CD4-positive, CD25-positive, alpha-beta regulatory T cell (primary cell): ENCODE measurements around the gene MAN1A1. TPM values are rescaled to one million over a fixed set of nuclear protein-coding genes. Genes with fewer than 3 reads are reported as not detected.
"Not testable (repeated sequence)": the region's sequence is repeated elsewhere in the genome, so short reads cannot be mapped to it uniquely, and the experiment has no call there.

Experiments used
- ATAC-seq, 2 donors: fragments of 150-1000 bp; cut with Tn5 transposase; one replicate each; pipeline ENCODE4 v1.10.0; 2021; ENCODE audit warnings: low read depth in 2 of 2, moderate number of reproducible peaks in 2 of 2, moderate library complexity in 1 of 2
- DNase-seq, 3 donors: peaks; one replicate each; pipeline versions ENCODE4 v3.0.0 to v3.0.0-alpha.2; 2012 to 2022; ENCODE audit warnings: mixed read lengths in 1 of 3
- H3K27ac ChIP-seq: one replicate; pipeline ENCODE4 v1.7.0; 2013; ENCODE audit warnings: mild to moderate bottlenecking, low read length; ENCODE audit not compliant: insufficient read depth, poor library complexity, severe bottlenecking
- H3K27me3 ChIP-seq: one replicate; pipeline ENCODE4 v1.7.0; 2013; ENCODE audit warnings: low read length; ENCODE audit not compliant: control insufficient read depth, insufficient read depth
- H3K36me3 ChIP-seq: one replicate; pipeline ENCODE4 v1.7.0; 2013; ENCODE audit warnings: mild to moderate bottlenecking, low read length, moderate library complexity; ENCODE audit not compliant: control insufficient read depth, insufficient read depth
- H3K4me1 ChIP-seq: 2 replicates; pipeline ENCODE4 v1.7.0; 2013; ENCODE audit warnings: mild to moderate bottlenecking, low read length; ENCODE audit not compliant: insufficient read depth, control insufficient read depth, poor library complexity, severe bottlenecking
- H3K4me3 ChIP-seq: one replicate; pipeline ENCODE4 v1.7.0; 2013; ENCODE audit warnings: low read depth, mild to moderate bottlenecking, low read length, moderate library complexity
- H3K9me3 ChIP-seq, 2 experiments: 1 replicate in 1 of 2; 2 replicates in 1 of 2; pipeline ENCODE4 v1.7.0; 2013; ENCODE audit warnings: low read length in 2 of 2, mild to moderate bottlenecking in 1 of 2, moderate library complexity in 1 of 2; ENCODE audit not compliant: control insufficient read depth in 2 of 2
- H3K27ac Mint-ChIP-seq, 3 donors: one replicate each; pipeline ENCODE4 v1.8.0; 2020 to 2022; ENCODE audit warnings: mild to moderate bottlenecking in 3 of 3, mixed read lengths in 3 of 3, moderate library complexity in 2 of 3
- H3K27me3 Mint-ChIP-seq: one replicate; pipeline ENCODE4 v1.8.0; 2022; ENCODE audit warnings: mild to moderate bottlenecking, mixed read lengths
- H3K36me3 Mint-ChIP-seq: one replicate; pipeline ENCODE4 v1.8.0; 2020; ENCODE audit warnings: mixed read lengths
- H3K4me1 Mint-ChIP-seq, 4 donors: one replicate each; pipeline ENCODE4 v1.8.0; 2020 to 2022; ENCODE audit warnings: mixed read lengths in 4 of 4, mild to moderate bottlenecking in 1 of 4
- H3K4me3 Mint-ChIP-seq, 4 donors: one replicate each; pipeline ENCODE4 v1.8.0; 2020 to 2022; ENCODE audit warnings: mild to moderate bottlenecking in 4 of 4, mixed read lengths in 4 of 4, moderate library complexity in 3 of 4
- H3K9me3 Mint-ChIP-seq, 7 donors: one replicate each; pipeline ENCODE4 v1.8.0; 2020 to 2022; ENCODE audit warnings: mixed read lengths in 7 of 7, mild to moderate bottlenecking in 3 of 7, moderate library complexity in 2 of 7
- polyA plus RNA-seq, 4 donors: library from polyadenylated mRNA; unstranded; fragments of 300-500 nt; fragmentation: Illumina TruSeq; gene quantifications; one replicate each; pipeline ENCODE4 v1.2.3, GENCODE V29; 2021
- total RNA-seq: library from RNA; stranded (reverse); gene quantifications from one replicate; pipeline ENCODE4 v1.2.3, GENCODE V29; 2022

MAN1A1 gene
- total and polyA plus RNA-seq, 5 donors from 2014 or later: 10.7 to 20.6 (median 13.6) TPM

DNA sequence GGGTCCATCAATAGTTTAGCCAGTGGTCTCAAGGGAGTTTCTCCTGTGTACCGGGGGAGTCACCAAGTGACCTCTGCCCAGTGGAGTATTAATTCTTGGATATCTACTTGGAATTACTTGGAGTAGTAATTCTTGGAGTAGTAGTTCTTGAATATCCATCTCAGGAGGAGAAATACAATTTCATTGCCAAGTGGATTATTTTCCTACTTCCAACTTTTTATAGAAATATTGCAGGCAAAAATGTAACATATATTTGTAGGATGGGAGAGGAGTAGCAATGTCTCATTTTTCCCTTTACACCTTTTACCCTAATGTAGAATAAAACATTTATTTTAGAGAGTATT is 179.5 kb downstream of the MAN1A1 start:
- H3K36me3 ChIP-seq: no peaks in the 10 kb centered on the region
- no peaks in the 10 kb centered on the region for H3K9me3 ChIP-seq
- Mint-ChIP-seq H3K9me3 (no peaks in the 10 kb centered on the region), H3K4me3 (no peak overlapping the region), H3K27me3 (peaks cover 17% of the 10 kb centered on the region), H3K27ac (no peak overlapping the region), H3K4me1 (no peaks in the 10 kb centered on the region), H3K36me3 (no peaks in the 10 kb centered on the region)
- peaks cover 2% of the 10 kb centered on the region for H3K27me3 ChIP-seq
- ATAC-seq: no peak
- H3K4me1 ChIP-seq: no peaks in the 10 kb centered on the region
- no peak overlapping the region for H3K27ac ChIP-seq
- no peak for DNase-seq
- H3K4me3 ChIP-seq: no peak overlapping the region

DNA sequence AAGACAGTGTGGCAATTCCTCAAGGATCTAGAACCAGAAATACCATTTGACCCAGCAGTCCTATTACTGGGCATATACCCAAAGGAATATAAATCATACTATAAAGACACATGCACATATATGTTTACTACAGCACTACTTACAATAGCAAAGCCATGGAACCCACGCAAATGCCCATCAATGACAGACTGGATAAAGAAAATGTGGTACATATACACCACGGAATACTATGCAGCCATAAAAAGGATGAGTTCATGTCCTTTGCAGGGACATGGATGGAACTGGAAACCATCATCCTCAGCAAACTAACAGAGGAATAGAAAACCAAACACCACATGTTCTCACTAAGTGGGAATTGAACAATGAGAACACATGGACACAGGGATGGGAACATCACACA is 180.2 kb downstream of the MAN1A1 start:
- not testable (repeated sequence) for H3K27me3 ChIP-seq, H3K36me3 Mint-ChIP-seq, H3K4me1 Mint-ChIP-seq, H3K27ac Mint-ChIP-seq, H3K4me1 ChIP-seq, H3K36me3 ChIP-seq, H3K9me3 Mint-ChIP-seq, H3K9me3 ChIP-seq, ATAC-seq, H3K27ac ChIP-seq, H3K4me3 ChIP-seq, DNase-seq, H3K4me3 Mint-ChIP-seq
- peaks cover 17% of the 10 kb centered on the region for H3K27me3 Mint-ChIP-seq

DNA sequence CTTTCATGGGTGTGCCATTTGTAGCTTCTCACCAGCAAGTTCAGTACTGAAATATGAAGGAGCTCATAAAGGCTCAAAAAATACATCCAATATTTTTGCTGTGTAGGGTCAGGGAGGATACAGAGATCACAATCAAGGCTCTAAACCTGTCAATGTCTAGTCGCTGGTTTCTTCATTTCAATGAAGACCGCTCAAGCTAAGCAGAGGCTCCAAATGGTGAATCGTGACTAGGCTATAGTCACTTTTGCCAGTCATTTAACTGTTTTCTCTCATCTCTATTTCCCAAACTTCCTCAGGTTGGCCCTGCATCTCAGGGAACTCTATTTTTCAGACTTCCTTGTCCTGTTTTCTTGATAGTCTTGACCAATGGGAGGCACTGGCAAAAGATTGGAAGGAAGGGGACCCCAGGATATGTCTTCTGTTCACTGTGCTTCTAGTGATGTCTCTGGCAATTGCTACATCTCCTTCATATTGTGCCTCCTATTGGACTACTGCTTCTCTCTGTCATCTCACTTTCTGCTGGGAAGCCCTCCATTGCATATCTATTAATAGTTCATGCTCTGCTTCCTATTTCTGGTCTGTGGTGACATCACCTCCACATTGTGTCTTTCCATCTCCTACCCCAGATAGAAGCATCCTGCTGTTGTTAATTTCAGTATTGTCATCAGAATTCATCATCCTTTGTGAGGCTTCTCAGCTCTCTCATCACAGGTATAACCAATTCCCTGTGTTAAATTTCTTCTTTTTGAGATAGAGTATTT is 183.4 kb downstream of the MAN1A1 start:
- Histone ChIP-seq H3K4me3 (no peak overlapping the region), H3K9me3 (no peaks in the 10 kb centered on the region), H3K27ac (no peak overlapping the region), H3K4me1 (no peaks in the 10 kb centered on the region), H3K36me3 (no peaks in the 10 kb centered on the region), H3K27me3 (peaks cover 9% of the 10 kb centered on the region)
- no peak for ATAC-seq
- H3K27ac Mint-ChIP-seq: no peak overlapping the region
- H3K4me3 Mint-ChIP-seq: no peak overlapping the region
- DNase-seq: no peak
- H3K36me3 Mint-ChIP-seq: no peaks in the 10 kb centered on the region
- H3K4me1 Mint-ChIP-seq: no peaks in the 10 kb centered on the region
- H3K9me3 Mint-ChIP-seq: peaks cover 0 to 1% (median 0%) of the 10 kb centered on the region in 7 donors
- H3K27me3 Mint-ChIP-seq: peaks cover 23% of the 10 kb centered on the region

DNA sequence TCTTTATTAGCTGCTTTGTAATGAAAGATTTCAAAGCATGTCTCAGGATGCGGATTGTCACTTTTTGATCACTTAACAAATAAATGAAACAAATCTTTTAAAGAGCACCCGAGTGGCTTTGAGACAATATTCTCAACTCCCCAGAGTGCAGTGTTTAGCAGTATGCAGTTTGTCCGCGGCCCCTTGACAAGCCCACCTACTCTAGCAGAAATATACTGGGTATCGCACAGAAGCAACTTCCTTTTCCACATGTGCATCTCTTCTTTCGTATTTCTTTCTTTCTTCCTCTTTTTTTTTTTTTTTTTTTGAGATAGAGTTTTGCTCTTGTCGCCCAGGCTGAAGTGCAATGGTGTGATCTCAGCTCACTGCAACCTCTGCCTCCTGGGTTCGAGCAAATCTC is 186.6 kb downstream of the MAN1A1 start:
- peaks cover 28% of the 10 kb centered on the region for H3K27me3 Mint-ChIP-seq
- no peaks in the 10 kb centered on the region for H3K36me3 ChIP-seq
- H3K4me1 ChIP-seq: no peaks in the 10 kb centered on the region
- no peak overlapping the region for H3K27ac Mint-ChIP-seq
- no peak overlapping the region for H3K4me3 Mint-ChIP-seq
- H3K4me1 Mint-ChIP-seq: no peaks in the 10 kb centered on the region
- H3K4me3 ChIP-seq: no peak overlapping the region
- H3K27me3 ChIP-seq: peaks cover 9% of the 10 kb centered on the region
- H3K9me3 Mint-ChIP-seq: peaks cover 0 to 1% (median 0%) of the 10 kb centered on the region in 7 donors
- ATAC-seq: no peak
- H3K27ac ChIP-seq: no peak overlapping the region
- no peaks in the 10 kb centered on the region for H3K36me3 Mint-ChIP-seq
- no peaks in the 10 kb centered on the region for H3K9me3 ChIP-seq
- DNase-seq: no peak

DNA sequence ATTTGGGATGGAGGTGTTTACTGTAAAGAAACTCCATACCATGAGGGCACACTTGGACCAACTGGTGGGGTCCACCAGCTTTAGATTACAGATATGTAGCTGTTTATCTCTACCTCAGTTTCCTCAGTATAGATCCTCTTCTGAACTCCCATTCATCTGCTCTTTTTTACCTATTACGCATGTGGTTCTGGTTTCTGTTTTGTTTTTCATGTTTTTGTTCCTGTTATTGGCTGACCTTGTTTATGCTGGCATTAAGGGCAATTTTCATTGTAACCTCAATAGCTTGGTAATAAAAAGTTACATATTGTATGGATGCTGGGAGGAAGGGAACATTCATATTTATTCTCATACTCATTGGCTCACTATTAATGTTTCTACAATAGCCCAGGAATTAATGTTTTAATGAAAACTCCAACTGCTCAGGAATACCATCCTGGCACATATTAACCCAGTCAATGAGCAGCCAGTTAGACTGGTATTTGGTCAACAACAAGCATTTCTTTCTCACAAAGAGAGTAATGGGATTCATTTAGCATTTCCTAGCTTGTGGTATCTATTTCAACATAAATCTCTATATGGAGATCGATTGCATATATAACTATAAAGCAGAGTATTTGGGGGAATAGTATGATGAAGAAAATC is 187.3 kb downstream of the MAN1A1 start:
- no peaks in the 10 kb centered on the region for H3K36me3 ChIP-seq
- H3K27ac ChIP-seq: no peak overlapping the region
- Mint-ChIP-seq H3K27ac (no peak overlapping the region), H3K4me3 (no peak overlapping the region), H3K9me3 (peaks cover 0 to 1% (median 0%) of the 10 kb centered on the region in 7 donors), H3K4me1 (no peaks in the 10 kb centered on the region), H3K36me3 (no peaks in the 10 kb centered on the region), H3K27me3 (peaks cover 26% of the 10 kb centered on the region)
- peaks cover 9% of the 10 kb centered on the region for H3K27me3 ChIP-seq
- no peak for DNase-seq
- no peaks in the 10 kb centered on the region for H3K9me3 ChIP-seq
- no peak for ATAC-seq
- H3K4me1 ChIP-seq: no peaks in the 10 kb centered on the region
- H3K4me3 ChIP-seq: no peak overlapping the region

DNA sequence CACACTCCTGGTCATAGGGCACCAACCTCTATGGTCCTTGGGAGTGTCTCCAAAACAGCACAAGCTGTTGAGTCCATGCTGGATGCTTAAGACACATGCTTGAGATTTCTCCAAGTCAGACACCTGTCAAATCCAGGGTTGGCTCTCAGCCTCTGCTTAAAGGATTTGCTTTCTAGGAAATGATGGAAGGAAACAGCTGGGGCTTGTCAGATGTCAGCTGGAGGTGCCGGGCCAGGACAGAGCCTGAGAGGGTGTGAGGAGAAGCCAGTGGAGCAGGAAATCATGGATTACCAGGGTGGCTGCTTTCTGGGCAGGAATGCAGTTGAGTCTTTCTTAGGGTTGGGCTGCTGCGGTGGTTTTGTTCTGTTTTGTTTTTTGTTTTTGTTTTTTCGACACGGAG is 188.1 kb downstream of the MAN1A1 start:
- H3K27ac Mint-ChIP-seq: no peak overlapping the region
- peaks cover 24% of the 10 kb centered on the region for H3K27me3 Mint-ChIP-seq
- ATAC-seq: no peak

DNA sequence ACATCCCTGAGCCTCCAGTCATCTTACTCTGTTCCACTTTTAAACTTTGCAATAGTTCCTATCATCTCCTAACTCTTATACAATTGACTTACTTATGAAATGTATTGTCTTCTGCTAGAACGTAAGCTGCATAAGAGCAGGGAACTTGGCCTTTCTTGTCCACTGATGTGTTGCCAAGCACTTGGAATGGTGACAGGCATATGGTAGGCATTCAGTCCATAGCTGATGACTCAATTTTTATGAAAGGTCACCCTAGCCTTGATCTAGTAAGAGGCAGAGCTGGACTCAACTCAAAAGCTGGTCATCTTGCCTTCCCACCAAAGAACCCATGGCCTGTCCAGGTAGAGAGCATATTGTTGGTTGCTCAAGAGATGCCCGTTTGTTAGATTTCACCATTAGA is 188.7 kb downstream of the MAN1A1 start:
- Mint-ChIP-seq H3K9me3 (peaks cover 0 to 1% (median 0%) of the 10 kb centered on the region in 7 donors), H3K36me3 (no peaks in the 10 kb centered on the region), H3K27me3 (peaks cover 21% of the 10 kb centered on the region), H3K4me1 (no peaks in the 10 kb centered on the region), H3K4me3 (no peak overlapping the region), H3K27ac (no peak overlapping the region)
- ATAC-seq (no peak), DNase-seq (no peak)
- no peak overlapping the region for H3K4me3 ChIP-seq
- H3K4me1 ChIP-seq: no peaks in the 10 kb centered on the region
- H3K27ac ChIP-seq: no peak overlapping the region
- no peaks in the 10 kb centered on the region for H3K36me3 ChIP-seq
- H3K9me3 ChIP-seq: no peaks in the 10 kb centered on the region
- peaks cover 7% of the 10 kb centered on the region for H3K27me3 ChIP-seq

More for the DNA sequence above, 188.1 kb downstream of the MAN1A1 start:
- Histone ChIP-seq H3K4me3 (no peak overlapping the region), H3K27ac (no peak overlapping the region), H3K4me1 (no peaks in the 10 kb centered on the region), H3K36me3 (no peaks in the 10 kb centered on the region), H3K9me3 (no peaks in the 10 kb centered on the region), H3K27me3 (peaks cover 8% of the 10 kb centered on the region)
- no peak for DNase-seq
- Mint-ChIP-seq H3K4me3 (no peak overlapping the region), H3K4me1 (no peaks in the 10 kb centered on the region), H3K36me3 (no peaks in the 10 kb centered on the region), H3K9me3 (peaks cover 0 to 1% (median 0%) of the 10 kb centered on the region in 7 donors)
